HG03432 (cell line): ENCODE results near the gene LAMA4.
"Not testable (repeated sequence)": the region's sequence is repeated elsewhere in the genome, so short reads cannot be mapped to it uniquely, and the experiment has no call there.

ENCODE experiments used
- ATAC-seq: cut with Tn5 transposase; IDR thresholded peaks from one replicate; pipeline ENCODE4 v1.9.1; 2021; ENCODE audit warnings: mild to moderate bottlenecking, moderate library complexity; ENCODE audit not compliant: unreplicated experiment

Gene LAMA4

DNA sequence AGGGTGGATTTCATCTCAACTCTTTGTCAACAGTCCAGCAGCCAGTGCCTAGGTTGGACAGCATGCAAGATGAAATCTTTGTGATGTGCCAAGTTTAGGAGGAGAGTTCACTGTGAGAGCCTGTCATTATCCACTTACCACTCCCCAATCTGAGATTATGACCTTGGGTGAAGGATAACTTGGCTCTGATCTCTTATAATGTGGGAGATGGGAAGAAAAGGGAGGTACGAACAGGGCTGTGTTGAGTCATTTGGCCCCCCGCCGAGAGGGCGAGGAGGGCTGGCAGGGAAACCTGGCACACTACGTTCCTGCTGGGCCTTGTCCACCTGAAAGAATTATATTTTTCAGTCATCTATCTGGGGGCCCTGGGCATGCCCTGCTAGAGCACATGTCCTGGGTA is 35.8 kb downstream of the LAMA4 start:
- ATAC-seq = no peak

DNA sequence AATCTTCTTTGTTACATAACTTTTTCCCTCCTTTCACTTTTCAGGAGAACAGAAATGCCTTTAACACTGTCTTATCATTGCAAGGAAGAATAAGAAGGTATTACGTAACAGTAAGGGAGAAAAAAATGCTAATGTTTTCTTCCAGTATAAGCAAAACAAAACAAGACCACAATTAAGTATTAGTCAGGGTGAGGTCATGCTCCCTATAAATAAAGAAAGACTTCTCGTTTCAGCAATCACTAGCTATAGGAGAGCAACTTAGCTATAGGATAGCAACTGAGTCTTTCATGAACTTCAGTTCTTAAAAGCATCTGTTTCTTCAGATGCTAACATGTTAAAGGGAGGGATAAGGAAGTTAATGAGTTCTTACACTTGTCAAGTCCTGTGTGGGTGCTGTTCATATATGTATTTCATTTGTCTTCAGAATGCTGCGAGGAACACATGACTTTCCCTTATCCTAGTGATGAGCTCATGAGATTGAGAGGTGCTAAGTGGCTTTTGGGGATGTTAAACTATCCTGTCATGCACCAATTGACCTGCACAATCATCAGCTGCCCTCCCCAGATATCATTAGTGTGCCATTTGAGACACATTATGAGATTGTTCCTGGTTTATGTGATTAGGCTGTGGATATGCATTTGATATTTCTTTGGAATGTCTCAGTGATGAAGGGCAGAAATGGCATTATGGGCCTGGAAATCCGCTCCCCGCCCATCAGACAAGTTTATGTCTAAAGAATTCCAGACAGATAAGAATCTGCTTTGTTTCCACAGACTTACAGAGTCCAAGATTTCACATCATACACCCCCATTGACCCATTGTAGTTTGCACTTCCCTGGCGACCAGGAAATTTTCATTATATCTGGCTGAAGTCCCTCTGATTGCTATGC is 37.5 kb downstream of the LAMA4 start:
- ATAC-seq = no peak

DNA sequence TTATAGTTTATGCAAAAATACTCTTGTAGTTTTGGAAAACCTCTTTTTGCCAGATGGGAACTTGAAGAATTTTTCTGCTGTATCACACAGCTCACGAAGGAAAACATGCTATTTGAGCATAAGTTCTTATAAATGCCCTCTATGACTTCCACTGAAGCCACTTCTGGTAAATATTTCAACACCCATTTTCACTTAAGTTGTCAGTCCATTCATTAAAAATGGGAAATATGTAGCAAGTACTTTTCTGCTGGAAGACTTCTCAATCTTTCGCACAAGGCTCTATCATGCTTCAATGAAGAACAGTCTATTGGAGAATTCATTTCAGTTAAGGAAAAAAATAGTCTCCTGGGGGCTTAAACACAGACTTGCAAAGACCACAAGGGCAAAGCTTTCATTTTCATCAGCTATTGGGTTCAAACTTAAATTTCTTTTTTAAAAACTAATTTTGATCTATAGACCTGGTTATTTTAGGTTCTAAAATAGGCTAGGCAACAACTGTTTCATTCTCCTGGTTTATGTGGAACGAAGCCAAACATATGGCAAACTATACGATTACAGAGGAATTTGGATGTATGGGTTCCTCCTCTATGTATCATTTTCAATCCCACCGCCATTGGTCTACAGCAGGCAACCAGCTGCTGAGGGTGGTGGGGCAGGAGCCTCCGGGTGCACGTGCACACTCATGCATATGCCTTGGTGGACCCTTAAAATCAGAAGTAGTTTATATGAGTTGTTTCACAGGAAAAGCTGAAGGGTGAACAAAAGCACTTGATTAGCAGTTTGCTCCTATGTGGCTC is 38.7 kb downstream of the LAMA4 start:
- ATAC-seq = no peak

DNA sequence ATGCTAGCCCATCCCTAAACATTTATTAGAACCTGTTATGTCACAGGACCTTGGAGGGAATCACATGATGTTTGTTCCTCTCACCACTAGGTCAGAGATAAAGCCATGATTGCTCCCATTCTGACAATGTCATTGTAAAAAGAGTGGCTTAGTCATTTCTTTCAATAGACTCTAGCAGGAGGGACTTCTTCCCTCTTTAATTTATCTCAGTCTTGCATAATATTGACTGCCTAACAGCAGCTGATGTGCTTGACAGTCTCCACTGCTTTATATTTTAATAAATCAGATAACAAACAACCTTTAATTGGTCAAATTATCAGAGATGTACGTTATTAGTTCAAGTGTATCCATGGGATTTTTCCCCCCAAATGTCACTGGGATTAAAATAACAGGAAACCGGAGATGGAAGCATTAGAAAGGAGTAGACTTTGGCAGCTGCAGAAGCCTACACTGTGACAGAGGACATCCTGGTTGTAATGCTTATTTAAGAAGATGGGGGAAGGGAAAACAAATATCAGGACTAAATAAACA is 39.6 kb downstream of the LAMA4 start:
- ATAC-seq = no peak

DNA sequence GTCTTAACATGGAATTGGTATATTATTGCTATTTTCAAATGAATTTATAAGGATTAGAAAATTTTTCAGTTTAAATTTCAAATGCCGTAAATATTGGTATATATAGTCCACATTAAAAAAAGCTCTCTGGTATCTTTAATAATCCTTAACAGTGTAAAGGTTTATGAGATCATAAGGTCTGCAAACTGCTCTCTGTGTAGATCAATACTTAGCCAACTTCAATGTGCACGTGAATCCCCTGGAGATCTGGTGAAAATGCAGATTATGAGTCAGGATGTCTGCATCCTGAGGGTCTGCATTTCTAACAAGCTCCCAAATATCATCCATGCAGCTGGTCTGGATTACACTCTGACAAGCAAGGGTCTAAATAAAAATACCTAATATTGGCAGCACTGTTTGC is 43.5 kb downstream of the LAMA4 start:
- no peak for ATAC-seq

DNA sequence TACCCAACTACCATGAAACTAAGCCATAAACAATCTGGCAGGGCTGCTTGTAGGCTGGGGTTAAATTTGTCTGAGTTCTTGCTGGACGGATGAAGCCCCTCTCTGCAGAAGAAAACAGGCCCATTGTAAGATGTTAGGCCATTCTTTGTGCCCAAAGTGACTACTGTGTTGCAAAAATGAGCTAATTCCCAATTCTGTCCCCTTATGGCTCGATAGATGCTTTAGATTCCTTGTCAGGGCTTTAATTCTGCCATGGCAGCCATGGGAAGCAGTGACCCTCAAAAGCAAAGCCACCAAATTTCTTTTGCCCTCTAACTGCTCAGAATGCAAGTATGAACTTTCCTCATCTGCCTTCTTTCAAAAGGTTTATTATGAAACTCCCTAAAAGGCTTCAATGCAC is 45.2 kb downstream of the LAMA4 start:
- ATAC-seq = no peak

DNA sequence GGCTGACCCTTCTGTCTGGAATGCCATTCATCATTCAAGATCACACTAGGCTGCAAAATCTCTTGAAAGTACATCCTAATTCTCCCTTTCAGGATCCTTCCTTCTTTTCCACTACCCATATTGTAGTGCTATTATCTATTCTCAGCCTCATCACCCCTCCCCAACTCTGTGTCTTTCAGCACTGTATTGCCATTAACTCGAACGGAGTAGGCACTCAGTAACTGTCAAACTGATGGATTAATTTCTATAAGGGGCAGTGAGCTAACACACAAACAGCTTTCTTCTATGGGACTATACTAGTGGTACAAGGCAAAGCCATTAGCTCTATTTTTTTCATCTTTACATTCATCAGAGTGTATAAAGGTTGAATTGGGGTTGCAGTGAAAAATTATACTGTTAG is 46.6 kb downstream of the LAMA4 start:
- ATAC-seq = no peak

DNA sequence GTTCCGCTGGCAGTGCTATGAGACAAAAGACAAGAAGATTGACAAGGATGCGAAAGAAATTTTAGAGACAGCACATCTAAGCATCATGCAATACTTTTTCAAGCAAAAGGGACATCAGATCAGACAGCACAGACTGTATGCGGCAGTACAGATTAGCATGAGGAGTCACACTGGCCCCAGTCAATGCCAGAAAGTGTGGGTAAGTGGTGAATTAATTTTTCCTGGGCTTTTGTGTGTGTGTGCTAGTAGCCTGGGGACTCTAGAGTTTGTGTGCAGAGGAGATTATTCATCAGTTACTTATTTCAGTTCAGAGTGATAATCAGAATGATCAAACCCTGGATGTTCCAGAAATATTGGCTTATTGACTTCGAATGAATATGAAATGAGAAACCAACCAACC is 47.2 kb downstream of the LAMA4 start:
- ATAC-seq = no peak

DNA sequence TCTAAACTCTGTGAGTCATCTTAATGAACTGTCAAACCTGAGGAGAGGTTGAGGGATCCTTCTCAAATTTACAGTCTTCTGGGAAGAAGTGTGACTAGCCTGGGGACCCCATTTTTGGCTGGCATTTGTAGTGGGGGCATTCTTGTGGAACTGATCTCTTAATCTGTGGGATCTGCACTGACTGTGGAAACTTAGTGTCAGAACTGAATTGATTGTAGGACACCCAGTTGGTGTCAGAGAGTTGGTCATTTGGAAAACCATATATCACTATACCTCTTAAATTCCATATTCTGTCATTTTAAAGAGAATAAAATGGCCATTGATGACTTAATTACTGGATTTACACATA is 48.3 kb downstream of the LAMA4 start:
- no peak for ATAC-seq

DNA sequence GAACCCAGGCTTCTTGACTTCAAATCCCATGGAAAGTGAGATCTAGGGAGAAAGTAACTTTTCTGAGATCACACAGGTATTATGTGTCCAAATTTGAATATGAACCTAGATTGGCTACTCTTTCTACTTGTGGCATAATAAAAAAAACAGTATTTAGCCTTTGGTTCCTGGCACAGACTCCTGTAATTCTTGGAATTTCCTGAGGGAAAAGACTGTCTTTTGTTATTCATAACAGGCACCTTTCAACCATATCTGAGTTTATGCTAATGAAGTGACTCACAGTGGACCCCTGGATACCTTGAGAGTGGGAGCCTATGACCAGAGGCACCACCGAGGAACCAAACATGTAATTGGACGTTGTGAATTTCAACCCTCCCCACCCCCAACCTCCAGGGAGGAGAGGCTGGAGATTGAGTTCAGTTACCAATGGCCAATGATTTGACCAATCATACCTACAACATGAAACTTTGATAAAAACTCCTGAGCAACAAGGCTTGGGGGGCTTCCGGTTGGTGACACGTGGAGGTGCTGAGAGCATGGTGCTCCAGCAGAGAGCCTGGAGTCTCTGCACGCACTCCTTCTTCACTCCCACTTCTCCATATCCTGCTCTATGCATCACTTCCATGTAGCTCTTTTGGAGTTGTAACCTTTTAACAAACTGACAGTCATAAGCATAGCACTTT is 48.8 kb downstream of the LAMA4 start:
- no peak for ATAC-seq

DNA sequence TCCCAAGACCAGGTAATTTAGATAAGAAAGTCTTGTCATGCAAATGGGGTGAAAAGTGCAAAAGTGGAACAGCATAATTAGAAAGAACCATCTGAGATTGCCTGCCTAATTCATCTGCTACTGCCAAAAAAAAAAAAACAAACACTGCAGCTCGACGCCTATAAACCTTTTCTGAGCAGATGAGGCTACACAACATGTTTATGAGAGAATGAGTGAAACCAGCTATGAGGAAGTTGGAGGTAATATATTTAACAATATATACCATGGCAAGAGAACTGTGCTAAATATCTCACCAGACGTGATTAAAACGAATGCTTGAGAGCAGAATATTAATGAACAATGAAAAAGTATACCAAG is 50.0 kb downstream of the LAMA4 start:
- ATAC-seq = no peak

DNA sequence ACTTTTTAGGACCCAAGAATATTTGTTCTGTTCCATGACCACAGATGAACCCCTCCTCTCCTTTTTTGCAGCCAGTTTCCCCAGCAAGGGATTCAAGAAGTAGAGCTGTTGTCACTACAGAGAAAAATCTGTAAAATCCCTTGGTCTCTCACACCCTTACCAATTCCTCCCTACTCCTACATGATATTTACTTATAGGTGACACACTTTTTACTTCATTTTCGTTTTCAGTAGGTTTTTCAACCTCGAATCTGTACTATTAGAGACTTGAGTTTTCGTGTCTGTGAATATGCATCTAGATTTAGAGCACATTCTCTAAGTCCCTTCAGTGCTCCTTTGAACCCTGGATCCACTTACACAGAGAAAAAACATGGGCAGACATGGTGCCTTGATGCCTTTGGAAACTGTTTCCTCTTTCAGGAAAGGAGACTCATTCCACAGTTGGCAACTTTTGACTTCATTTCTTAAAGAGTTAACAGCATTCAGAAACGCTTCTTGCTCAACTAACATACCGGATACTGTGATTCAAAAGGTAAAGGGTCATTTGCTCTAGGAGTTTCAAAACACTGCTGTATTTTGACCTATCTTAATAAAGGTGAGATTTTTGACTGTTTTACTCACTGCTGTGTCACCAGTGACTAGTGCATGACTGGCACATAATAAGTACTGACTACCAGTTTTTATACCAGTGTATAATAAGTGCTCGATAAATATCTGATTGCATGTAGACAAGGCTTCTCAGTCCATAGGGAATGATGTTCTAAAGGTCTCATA is 50.6 kb downstream of the LAMA4 start:
- no peak for ATAC-seq

DNA sequence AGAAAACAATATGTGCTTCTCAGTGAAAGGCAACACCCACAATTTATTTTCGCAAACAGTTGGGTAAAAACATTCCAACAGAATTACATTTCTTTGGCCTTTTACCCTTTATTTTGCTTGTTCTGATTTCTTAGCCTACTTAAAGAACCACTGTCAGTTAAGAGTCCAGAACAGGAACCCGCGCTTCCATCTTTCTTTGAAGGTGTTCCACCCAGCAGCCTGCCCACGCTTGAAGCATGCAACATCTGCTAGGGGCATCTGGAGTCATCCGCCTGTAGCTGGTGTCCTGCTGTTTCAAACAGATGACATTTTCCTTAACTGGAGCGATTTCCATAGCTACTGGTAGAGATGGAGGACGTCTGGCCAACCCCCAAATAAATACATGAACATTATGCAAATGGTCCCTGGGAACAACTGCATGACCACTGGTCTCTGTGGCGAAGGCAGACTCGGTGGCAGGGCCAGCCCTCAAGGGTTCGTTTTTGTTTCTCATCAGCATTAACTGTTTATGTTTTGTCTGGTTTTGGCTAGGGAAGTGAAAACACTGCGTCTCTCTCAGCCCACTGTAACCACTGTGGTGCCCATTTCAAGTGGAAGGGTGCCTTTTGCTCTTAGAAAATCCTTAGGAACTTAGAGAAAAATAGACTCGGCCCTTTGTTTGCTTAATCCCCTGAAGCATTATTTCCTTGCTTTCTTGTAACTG is 51.6 kb downstream of the LAMA4 start:
- ATAC-seq = peak; percentile 79

DNA sequence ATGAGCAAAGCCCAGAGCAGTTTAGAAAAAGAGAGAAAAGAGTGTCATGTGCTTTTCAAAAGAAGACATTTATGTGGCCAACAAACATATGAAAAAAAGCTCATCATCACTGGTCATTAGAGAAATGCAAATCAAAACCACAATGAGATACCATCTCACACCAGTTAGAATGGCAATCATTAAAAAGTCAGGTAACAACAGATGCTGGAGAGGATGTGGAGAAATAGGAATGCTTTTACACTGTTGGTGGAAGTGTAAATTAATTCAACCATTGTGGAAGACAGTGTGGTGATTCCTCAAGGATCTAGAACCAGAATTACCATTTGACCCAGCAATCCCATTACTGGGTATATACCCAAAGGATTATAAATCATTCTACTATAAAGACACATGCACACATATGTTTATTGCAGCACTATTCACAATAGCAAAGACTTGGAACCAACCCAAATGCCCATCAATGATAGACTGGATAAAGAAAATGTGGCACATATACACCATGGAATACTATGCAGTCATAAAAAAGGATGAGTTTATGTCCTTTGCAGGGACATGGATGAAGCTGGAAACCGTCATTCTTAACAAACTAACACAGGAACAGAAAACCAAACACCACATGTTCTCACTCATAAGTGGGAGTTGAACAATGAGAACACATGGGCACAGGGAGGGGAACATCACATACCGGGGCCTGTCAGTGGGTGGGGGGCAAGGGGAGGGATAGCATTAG is 54.0 kb downstream of the LAMA4 start:
- ATAC-seq = not testable (repeated sequence)

DNA sequence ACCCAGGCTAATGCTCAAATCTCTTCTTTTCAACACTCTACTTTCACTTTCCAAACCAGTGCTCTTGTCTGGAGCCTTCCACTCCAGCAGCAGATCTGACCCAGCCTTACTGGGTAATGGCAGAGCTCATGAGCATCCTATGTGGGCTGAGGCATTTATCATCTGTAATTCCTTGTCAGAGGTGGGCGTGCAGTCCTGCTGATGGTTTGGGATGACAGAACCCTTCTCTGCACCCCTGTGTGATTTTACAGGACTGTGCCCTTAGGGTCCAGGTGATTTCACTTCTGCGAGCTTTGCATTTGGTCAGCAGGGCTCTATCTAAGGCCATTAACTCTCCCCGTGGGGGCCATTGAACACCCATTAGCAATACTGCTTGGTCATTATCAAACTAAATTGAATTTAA is 55.4 kb downstream of the LAMA4 start:
- no peak for ATAC-seq

DNA sequence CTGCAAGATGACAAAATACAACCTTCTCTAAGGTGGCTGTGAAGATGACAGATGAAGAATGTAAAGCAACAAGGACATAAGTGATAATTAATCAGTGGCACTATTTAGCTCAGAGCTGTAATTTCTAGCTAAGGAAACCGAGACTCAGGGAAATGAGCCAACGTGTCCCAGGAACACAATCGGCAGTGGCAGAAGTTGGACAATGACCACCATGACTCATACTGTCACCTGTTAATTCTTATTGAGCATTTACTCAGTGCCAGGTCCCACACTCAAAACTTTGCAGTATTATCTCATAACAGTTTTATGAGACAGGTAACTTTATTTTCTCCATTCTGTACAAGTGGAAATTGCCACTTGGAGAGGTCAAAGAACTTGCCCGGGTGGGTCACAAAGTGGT is 55.8 kb downstream of the LAMA4 start:
- no peak for ATAC-seq

DNA sequence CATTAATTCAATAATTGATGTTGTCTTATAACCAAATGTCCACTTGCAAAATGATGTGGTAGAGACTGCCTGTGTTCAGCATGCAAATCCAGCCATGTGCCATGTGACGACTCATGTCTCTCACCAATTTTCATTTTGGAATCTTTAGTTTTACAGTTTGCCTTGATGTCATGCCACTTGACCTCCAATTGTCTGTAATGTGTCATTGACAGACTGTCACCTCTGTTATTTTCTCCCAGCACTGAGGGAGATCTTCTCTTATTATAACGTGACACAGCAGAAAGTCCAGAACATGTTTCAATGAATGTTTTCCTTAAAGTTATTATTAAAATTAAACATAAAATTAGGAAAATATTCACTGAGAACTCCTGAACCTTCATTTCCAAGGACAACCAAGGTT is 56.7 kb downstream of the LAMA4 start:
- no peak for ATAC-seq

DNA sequence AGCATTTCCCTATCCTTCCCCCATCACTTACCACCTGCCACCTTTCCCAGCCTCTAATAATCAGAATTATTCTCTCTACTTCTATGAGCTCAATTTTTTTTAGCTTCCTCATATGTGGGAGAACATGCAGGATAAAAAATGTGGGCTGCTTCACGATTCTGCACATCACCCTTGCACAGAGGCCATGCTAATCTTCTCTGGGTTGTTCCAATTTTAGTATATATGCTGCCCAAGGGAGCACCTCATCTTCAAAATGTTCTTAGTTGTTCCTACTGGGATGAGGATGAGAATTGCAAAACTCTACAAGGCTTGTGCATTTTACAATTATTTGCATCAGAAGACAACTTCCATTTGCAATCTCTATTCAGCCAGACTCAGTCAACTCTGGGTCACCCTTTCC is 58.1 kb downstream of the LAMA4 start:
- ATAC-seq = no peak

DNA sequence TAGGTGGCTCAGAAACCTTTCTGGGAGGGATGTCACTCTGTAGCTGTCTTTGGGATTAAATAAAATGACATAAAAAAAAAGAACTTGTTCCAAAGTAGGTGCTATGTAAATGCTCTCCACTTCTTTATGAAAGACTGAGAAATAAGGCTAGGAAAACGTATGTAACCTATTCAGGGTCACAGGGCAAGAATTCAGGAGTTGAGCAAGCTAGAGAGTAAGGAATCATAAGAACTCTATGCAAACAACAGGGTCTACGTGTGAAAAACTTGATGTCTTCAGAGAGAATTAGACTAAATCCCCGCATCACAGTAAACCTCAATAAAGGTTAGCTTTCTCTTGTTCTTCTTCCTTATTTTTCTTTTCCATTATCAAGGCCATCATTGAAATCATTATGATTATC is 59.2 kb downstream of the LAMA4 start:
- no peak for ATAC-seq

DNA sequence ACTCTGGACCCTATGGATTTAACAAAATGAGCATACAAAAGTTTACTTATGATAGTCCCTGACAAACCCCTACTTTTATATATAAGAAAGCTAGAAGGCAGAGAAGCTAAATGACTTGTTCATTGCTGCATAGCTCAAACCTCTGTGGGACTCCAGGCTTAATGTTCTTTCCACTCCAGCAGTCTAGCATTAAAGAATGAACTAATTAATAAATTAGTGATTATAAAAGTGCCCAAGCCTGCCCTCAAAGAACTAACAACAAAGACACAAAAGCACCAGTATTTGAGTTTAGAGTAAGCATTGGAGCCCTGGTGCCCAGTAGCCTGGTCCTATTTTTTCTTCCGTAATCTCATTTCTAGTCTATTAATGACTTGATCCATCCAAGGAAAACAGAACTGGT is 59.9 kb downstream of the LAMA4 start:
- ATAC-seq = no peak
